ENCODE results near the gene SECISBP2.

GRCh38 chr9:89368978-89369377 is 50.7 kb downstream of the SECISBP2 start:
- TF ChIP-seq EZH2phosphoT487 (IDR thresholded peaks at IDR 0.05; ENCODE audit: insufficient read depth, low read depth) (no peak), EZH2 (IDR thresholded peaks at IDR 0.05; ENCODE audit: insufficient read depth, poor library complexity, severe bottlenecking) (no peak)
